ENCODE results near the gene RANBP1.

- TF ChIP-seq POLR2A (IDR thresholded peaks at IDR 0.05) = no peak
- TF ChIP-seq CTCF (IDR thresholded peaks at IDR 0.05) = no peak
- no peak for TF ChIP-seq EP300 (IDR thresholded peaks at IDR 0.05; ENCODE audit: low read depth)
- no peak for TF ChIP-seq POLR2AphosphoS5 (IDR thresholded peaks at IDR 0.05)
Measured at GRCh38 chr22:20137113-20137512, 21.2 kb downstream of the RANBP1 start.

Data from transverse colon (tissue), 4 donors.